AG09309 (cell line): Measurements from ENCODE around the gene NAA80.

Source experiments
- DNase-seq: peaks from one replicate; pipeline ENCODE4 v3.0.0-alpha.2; 2010; ENCODE audit warnings: low read depth
- H3K4me3 ChIP-seq: 2 replicates; pipeline ENCODE4 v1.5.1; 2011; ENCODE audit warnings: mild to moderate bottlenecking, low read depth, low read length, moderate library complexity; ENCODE audit not compliant: control insufficient read depth
- CTCF ChIP-seq: IDR thresholded peaks from 2 replicates; pipeline ENCODE4 v1.5.1; 2011; ENCODE audit warnings: mild to moderate bottlenecking, low read depth, low read length, inconsistent platforms; ENCODE audit not compliant: insufficient read depth, control insufficient read depth; ENCODE audit errors: missing control alignments

Gene NAA80

DNA sequence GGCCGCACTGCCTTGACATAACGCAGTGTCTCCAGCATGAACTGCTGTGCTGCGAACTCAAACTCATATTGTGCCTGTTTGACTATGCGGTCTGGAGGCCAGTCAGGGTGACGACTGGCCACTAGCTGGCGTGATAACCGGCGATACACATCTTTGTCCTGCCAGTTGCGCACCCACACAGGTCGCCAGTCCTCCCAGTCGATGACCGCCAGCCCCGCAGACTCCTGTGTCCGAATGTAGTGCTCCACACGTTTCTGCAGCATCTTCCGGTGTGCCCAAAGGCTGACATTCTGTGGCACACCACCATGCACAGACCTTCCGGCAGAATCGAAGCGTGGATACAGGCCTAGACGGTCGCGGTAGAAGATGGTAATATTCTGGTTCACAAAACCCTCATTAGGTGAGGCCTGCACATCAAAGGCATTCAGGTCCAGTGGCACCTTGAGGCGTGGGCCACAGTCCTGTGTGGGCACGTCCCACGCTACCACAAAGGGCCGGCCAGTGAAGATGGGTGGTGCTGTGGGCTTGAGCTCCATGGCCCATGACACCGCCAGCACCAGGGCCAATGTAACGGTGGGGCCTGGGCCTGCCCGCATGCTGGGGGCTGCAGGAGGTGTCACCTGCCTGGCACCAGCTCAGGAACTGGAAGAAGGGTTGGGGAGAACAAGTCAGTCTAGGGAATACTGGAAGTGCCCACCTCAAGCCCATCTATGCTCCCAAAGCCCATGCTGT is 20.9 kb upstream of the NAA80 start:
- no peak for TF ChIP-seq CTCF
- peak overlapping the region; percentile 61 for H3K4me3 ChIP-seq
- DNase-seq = no peak

DNA sequence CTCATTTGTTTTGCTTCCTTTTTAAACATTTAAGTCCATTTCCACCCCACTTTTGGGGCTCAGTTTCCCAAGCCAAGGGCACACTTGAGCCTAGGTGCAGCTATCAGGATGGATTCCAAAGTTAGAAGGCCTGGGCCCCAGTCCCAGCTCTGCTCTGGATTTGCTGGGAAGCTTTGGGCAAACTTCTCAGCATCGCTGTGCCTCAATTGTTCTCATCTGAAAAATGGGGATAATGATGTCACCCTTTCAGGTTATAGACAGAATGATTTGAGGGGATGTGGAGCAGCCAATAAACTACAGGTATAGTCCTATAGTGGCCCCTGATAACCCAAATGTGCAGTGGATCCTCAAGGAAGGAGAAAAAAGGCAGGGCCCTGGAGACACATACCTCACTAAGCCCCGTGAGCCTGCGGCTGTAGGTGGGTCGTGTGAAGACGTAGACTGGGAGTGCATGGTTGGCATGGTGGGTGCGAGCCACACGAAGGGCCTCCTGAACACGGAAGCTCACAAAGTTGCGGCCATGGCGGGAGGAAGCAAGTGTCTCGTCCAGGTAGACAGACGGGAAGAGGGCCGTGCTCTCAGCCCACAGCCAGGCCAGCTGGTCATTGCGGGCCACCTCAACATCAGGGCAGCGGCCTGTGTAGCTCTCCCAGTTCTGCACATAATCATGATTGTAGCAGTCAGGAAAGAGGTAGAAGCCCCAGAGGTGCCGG is 20.1 kb upstream of the NAA80 start:
- TF ChIP-seq CTCF = no peak
- H3K4me3 ChIP-seq = no peak overlapping the region
- no peak for DNase-seq

- DNase-seq = no peak
- no peak overlapping the region for H3K4me3 ChIP-seq
- TF ChIP-seq CTCF = no peak
Measured at GRCh38 chr3:50318615-50319014, 19.4 kb upstream of the NAA80 start.

GRCh38 chr3:50318163-50318562 is 19.0 kb upstream of the NAA80 start:
- TF ChIP-seq CTCF = no peak
- H3K4me3 ChIP-seq = no peak overlapping the region
- DNase-seq = no peak

DNA sequence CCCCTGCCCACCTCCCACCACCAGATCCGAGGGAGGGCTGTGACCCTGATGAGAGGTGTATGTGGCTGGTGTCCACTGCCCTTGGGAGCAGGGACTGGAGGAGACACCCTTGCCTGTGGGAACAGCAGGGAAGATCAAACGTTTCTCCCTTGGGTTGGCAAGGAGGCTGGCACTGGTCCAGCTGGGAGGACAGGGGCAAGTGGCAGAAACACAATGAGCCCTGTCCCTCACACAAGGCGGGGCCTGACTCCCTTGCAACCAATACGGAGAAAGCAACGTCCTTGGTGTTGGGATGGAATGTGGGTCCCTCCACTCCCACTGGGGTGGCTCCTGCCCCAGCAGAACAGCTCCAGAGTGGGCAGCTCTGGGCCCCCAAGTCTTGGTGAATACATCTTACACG is 18.1 kb upstream of the NAA80 start:
- DNase-seq = no peak
- no peak overlapping the region for H3K4me3 ChIP-seq

DNA sequence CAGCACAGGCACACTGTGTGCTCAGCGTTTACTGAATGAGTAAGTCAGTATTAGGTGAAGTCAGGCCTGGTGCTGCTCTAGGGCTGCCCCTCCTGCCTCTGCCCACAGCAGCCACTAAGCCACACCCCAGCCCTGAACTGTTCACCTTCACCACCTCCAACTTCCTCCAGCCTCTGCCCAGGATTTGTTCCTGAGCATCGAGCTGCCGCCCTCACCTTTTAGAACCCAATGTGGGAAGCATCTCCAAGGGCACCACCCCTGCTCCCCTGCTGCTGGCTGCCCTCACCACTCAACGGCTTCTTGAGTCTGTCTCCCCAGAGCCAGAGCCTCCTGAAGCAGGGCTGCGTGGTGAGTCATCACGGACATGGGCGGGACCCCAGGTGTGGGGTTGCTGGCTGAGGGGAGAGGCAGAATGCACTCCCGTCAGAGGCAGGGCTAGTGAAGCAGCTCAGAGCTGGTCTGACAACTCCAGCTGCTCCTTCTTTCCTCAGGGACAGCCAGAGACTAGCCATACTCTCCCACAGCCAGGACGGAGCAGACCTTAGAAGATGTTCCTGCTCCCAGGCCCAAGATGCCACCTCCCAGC is 17.5 kb upstream of the NAA80 start:
- DNase-seq = no peak
- no peak overlapping the region for H3K4me3 ChIP-seq
- TF ChIP-seq CTCF = no peak

More for the DNA sequence above, 18.1 kb upstream of the NAA80 start:
- TF ChIP-seq CTCF = no peak
